Effector memory CD8-positive, alpha-beta T cell (primary cell): Measurements from ENCODE around the gene URAD.
A peak's percentile ranks its signal among the peaks of the same experiment; 100 is the strongest.

Source experiments
- ATAC-seq: fragments of 150-1000 bp; cut with Tn5 transposase; replicated peaks from 2 replicates; pipeline ENCODE4 v1.10.0; 2021; ENCODE audit warnings: mild to moderate bottlenecking, moderate library complexity
- DNase-seq, 3 experiments: peaks; one replicate each; pipeline ENCODE4 v3.0.0; 2021
- H3K27ac Mint-ChIP-seq, 2 donors: one replicate each; pipeline ENCODE4 v1.8.0; 2022; ENCODE audit warnings: mild to moderate bottlenecking in 2 of 2, mixed read lengths in 2 of 2, moderate library complexity in 2 of 2
- H3K27me3 Mint-ChIP-seq, 2 donors: one replicate each; pipeline ENCODE4 v1.8.0; 2022; ENCODE audit warnings: mixed read lengths in 2 of 2
- H3K36me3 Mint-ChIP-seq: one replicate; pipeline ENCODE4 v1.8.0; 2022; ENCODE audit warnings: mild to moderate bottlenecking, moderate library complexity, mixed read lengths; ENCODE audit not compliant: insufficient read depth
- H3K4me1 Mint-ChIP-seq, 2 donors: one replicate each; pipeline ENCODE4 v1.8.0; 2022; ENCODE audit warnings: low read depth in 2 of 2, mixed read lengths in 2 of 2
- H3K4me3 Mint-ChIP-seq, 2 donors: one replicate each; pipeline ENCODE4 v1.8.0; 2022; ENCODE audit warnings: mild to moderate bottlenecking in 2 of 2, mixed read lengths in 2 of 2, moderate library complexity in 2 of 2
- H3K9me3 Mint-ChIP-seq, 2 donors: one replicate each; pipeline ENCODE4 v1.8.0; 2022; ENCODE audit warnings: mixed read lengths in 2 of 2

The URAD gene

GRCh38 chr13:27971776-27972477 is 16.6 kb downstream of the URAD start:
- Mint-ChIP-seq H3K27ac (no peak overlapping the region), H3K27me3 (peaks cover 70 to 99% of the 10 kb centered on the region in 2 donors), H3K9me3 (no peaks in the 10 kb centered on the region), H3K4me1 (peaks cover 12 to 20% of the 10 kb centered on the region in 2 donors), H3K36me3 (no peaks in the 10 kb centered on the region), H3K4me3 (no peak overlapping the region)
- DNase-seq (no peak), ATAC-seq (no peak)

- H3K27me3 Mint-ChIP-seq = peaks cover 73 to 99% of the 10 kb centered on the region in 2 donors
- DNase-seq (no peak), ATAC-seq (no peak)
- no peak overlapping the region for H3K27ac Mint-ChIP-seq
- no peaks in the 10 kb centered on the region for H3K9me3 Mint-ChIP-seq
- peaks cover 12 to 20% of the 10 kb centered on the region in 2 donors for H3K4me1 Mint-ChIP-seq
- H3K4me3 Mint-ChIP-seq = no peak overlapping the region
- no peaks in the 10 kb centered on the region for H3K36me3 Mint-ChIP-seq
Observed at GRCh38 chr13:27971236-27971645, 17.3 kb downstream of the URAD start.

GRCh38 chr13:27970382-27971235 is 17.9 kb downstream of the URAD start:
- Mint-ChIP-seq H3K36me3 (no peaks in the 10 kb centered on the region), H3K27me3 (peaks cover 73 to 99% of the 10 kb centered on the region in 2 donors), H3K9me3 (no peaks in the 10 kb centered on the region), H3K27ac (no peak overlapping the region), H3K4me3 (no peak overlapping the region), H3K4me1 (peaks cover 11 to 21% of the 10 kb centered on the region in 2 donors)
- ATAC-seq (no peak), DNase-seq (no peak)

- ATAC-seq (no peak), DNase-seq (no peak)
- peaks cover 73 to 99% of the 10 kb centered on the region in 2 donors for H3K27me3 Mint-ChIP-seq
- no peaks in the 10 kb centered on the region for H3K36me3 Mint-ChIP-seq
- no peaks in the 10 kb centered on the region for H3K9me3 Mint-ChIP-seq
- no peak overlapping the region for H3K4me3 Mint-ChIP-seq
- peaks cover 8 to 20% of the 10 kb centered on the region in 2 donors for H3K4me1 Mint-ChIP-seq
- no peak overlapping the region for H3K27ac Mint-ChIP-seq
Observed at GRCh38 chr13:27969866-27970229, 18.6 kb downstream of the URAD start.

GRCh38 chr13:27969082-27969865 is 19.2 kb downstream of the URAD start, which contains the start of gene CDX2:
TSS of gene CDX2 (minus strand) at chr13:27969315. CDS start at chr13:27969006, 309 bp downstream.
- Mint-ChIP-seq H3K27me3 (peaks cover 71 to 99% of the 10 kb centered on the region in 2 donors), H3K36me3 (no peaks in the 10 kb centered on the region), H3K4me1 (peaks cover 8 to 20% of the 10 kb centered on the region in 2 donors), H3K4me3 (peak within 1 kb of the TSS; percentile 40 to 64), H3K9me3 (no peaks in the 10 kb centered on the region), H3K27ac (no peak within 1 kb of the TSS)
- DNase-seq (no peak), ATAC-seq (no peak)

GRCh38 chr13:27968316-27969081 is 20.0 kb downstream of the URAD start:
- ATAC-seq (no peak), DNase-seq (no peak)
- Mint-ChIP-seq H3K36me3 (no peaks in the 10 kb centered on the region), H3K9me3 (no peaks in the 10 kb centered on the region), H3K27me3 (peaks cover 70 to 99% of the 10 kb centered on the region in 2 donors), H3K27ac (no peak overlapping the region), H3K4me3 (peak overlapping the region in 1 of 2 donors; percentile 64), H3K4me1 (peaks cover 8 to 20% of the 10 kb centered on the region in 2 donors)

GRCh38 chr13:27967736-27968315 is 20.7 kb downstream of the URAD start:
- no peaks in the 10 kb centered on the region for H3K36me3 Mint-ChIP-seq
- H3K4me1 Mint-ChIP-seq = peaks cover 8 to 20% of the 10 kb centered on the region in 2 donors
- H3K27me3 Mint-ChIP-seq = peaks cover 66 to 99% of the 10 kb centered on the region in 2 donors
- H3K27ac Mint-ChIP-seq = no peak overlapping the region
- H3K9me3 Mint-ChIP-seq = no peaks in the 10 kb centered on the region
- ATAC-seq (no peak), DNase-seq (no peak)
- H3K4me3 Mint-ChIP-seq = peak overlapping the region; percentile 7 to 45

- no peak for ATAC-seq
- H3K4me3 Mint-ChIP-seq = peak overlapping the region; percentile 29 to 45
Observed at GRCh38 chr13:27967203-27967735, 21.2 kb downstream of the URAD start.

GRCh38 chr13:27966641-27967202 is 21.8 kb downstream of the URAD start:
- Mint-ChIP-seq H3K27ac (no peak overlapping the region), H3K4me1 (peaks cover 8 to 23% of the 10 kb centered on the region in 2 donors)

More at GRCh38 chr13:27967203-27967735, 21.2 kb downstream of the URAD start:
- Mint-ChIP-seq H3K27me3 (peaks cover 71 to 99% of the 10 kb centered on the region in 2 donors), H3K9me3 (no peaks in the 10 kb centered on the region), H3K36me3 (no peaks in the 10 kb centered on the region), H3K4me1 (peaks cover 8 to 20% of the 10 kb centered on the region in 2 donors), H3K27ac (no peak overlapping the region)
- no peak for DNase-seq

GRCh38 chr13:27965740-27966640 is 22.5 kb downstream of the URAD start:
- DNase-seq (no peak), ATAC-seq (no peak)
- H3K4me1 Mint-ChIP-seq = peaks cover 8 to 23% of the 10 kb centered on the region in 2 donors
- H3K27ac Mint-ChIP-seq = no peak overlapping the region
- H3K4me3 Mint-ChIP-seq = peak overlapping the region in 1 of 2 donors; percentile 18
- H3K27me3 Mint-ChIP-seq = peaks cover 76 to 99% of the 10 kb centered on the region in 2 donors
- H3K36me3 Mint-ChIP-seq = no peaks in the 10 kb centered on the region
- H3K9me3 Mint-ChIP-seq = no peaks in the 10 kb centered on the region

More at GRCh38 chr13:27966641-27967202, 21.8 kb downstream of the URAD start:
- ATAC-seq (no peak), DNase-seq (no peak)
- Mint-ChIP-seq H3K27me3 (peaks cover 76 to 99% of the 10 kb centered on the region in 2 donors), H3K4me3 (peak overlapping the region in 1 of 2 donors; percentile 18), H3K9me3 (no peaks in the 10 kb centered on the region), H3K36me3 (no peaks in the 10 kb centered on the region)

GRCh38 chr13:27965343-27965739 is 23.2 kb downstream of the URAD start:
- no peaks in the 10 kb centered on the region for H3K9me3 Mint-ChIP-seq
- H3K27me3 Mint-ChIP-seq = peaks cover 72 to 96% of the 10 kb centered on the region in 2 donors
- H3K27ac Mint-ChIP-seq = no peak overlapping the region
- H3K4me1 Mint-ChIP-seq = peaks cover 8 to 21% of the 10 kb centered on the region in 2 donors
- H3K36me3 Mint-ChIP-seq = no peaks in the 10 kb centered on the region
- no peak overlapping the region for H3K4me3 Mint-ChIP-seq
- no peak for DNase-seq
- ATAC-seq = no peak
